ENCODE results near the gene RAB1A.

GRCh38 chr2:65072181-65072970 is 57.5 kb downstream of the RAB1A start:
- no peak for TF ChIP-seq CTCF (conservative IDR thresholded peaks at IDR 0.05)
- no peak for TF ChIP-seq EZH2 (IDR thresholded peaks at IDR 0.05; ENCODE audit: low read depth)
